ENCODE measurements around the gene EIF2AK3.

DNA sequence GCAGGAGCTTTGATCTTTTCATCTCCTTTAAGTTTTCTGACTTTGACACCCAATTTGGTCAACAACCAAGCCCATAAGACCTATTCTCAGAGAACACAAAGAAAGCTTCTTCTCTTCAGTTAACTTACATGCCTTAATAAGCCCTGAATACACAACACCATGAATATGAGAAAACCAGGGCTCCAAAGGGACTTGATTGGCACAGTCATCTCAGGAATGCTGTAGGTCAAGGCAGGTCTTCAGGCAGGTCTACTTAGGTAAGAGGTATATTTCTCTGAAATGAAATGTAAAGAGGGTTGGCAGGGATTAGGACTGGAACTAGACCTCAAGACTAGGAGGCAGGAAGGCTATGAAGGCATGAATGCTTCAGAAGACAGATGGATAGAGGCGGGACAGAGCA is 24.4 kb upstream of the EIF2AK3 start:
- TF ChIP-seq, protein P1, sequence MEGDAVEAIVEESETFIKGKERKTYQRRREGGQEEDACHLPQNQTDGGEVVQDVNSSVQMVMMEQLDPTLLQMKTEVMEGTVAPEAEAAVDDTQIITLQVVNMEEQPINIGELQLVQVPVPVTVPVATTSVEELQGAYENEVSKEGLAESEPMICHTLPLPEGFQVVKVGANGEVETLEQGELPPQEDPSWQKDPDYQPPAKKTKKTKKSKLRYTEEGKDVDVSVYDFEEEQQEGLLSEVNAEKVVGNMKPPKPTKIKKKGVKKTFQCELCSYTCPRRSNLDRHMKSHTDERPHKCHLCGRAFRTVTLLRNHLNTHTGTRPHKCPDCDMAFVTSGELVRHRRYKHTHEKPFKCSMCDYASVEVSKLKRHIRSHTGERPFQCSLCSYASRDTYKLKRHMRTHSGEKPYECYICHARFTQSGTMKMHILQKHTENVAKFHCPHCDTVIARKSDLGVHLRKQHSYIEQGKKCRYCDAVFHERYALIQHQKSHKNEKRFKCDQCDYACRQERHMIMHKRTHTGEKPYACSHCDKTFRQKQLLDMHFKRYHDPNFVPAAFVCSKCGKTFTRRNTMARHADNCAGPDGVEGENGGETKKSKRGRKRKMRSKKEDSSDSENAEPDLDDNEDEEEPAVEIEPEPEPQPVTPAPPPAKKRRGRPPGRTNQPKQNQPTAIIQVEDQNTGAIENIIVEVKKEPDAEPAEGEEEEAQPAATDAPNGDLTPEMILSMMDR (IDR thresholded peaks at IDR 0.05) = no peak
- TF ChIP-seq POLR2A (IDR thresholded peaks at IDR 0.05) = no peak
- TF ChIP-seq POLR2AphosphoS5 (IDR thresholded peaks at IDR 0.05) = no peak
